K562 (cell line): ENCODE results near the gene ZBTB25. TPM values are rescaled to one million over a fixed set of nuclear protein-coding genes. Genes with fewer than 3 reads are reported as not detected.

Experiments
- ATF7 ChIP-seq: fragments of 450-650 bp; IDR thresholded peaks from 2 replicates; pipeline ENCODE4 v1.7.1; 2014; ENCODE audit warnings: mild to moderate bottlenecking, moderate library complexity
- CHD2 ChIP-seq: IDR thresholded peaks from 2 replicates; pipeline ENCODE4 v1.6.1; 2011; ENCODE audit warnings: low read depth, low read length
- CREBBP ChIP-seq: IDR thresholded peaks from one replicate; pipeline ENCODE4 v1.6.1; 2012; ENCODE audit warnings: low read depth, mild to moderate bottlenecking, control low read depth, inconsistent platforms, low read length
- DACH1 ChIP-seq: fragments of 450-650 bp; IDR thresholded peaks from 2 replicates; pipeline ENCODE4 v1.6.1; 2018; ENCODE audit not compliant: partially characterized antibody
- EP400 ChIP-seq: fragments of 450-650 bp; IDR thresholded peaks from 2 replicates; pipeline ENCODE4 v1.6.1; 2017; ENCODE audit warnings: antibody characterized with exemption, mild to moderate bottlenecking, moderate library complexity
- HDAC3 ChIP-seq: fragments of 450-650 bp; IDR thresholded peaks from 2 replicates; pipeline ENCODE4 v1.6.1; 2018; ENCODE audit warnings: borderline replicate concordance, mild to moderate bottlenecking, moderate library complexity; ENCODE audit not compliant: partially characterized antibody
- HNRNPL ChIP-seq: fragments of 200-400 bp; formaldehyde crosslinking; IDR thresholded peaks from 2 replicates; pipeline ENCODE4 v1.6.1; 2017; ENCODE audit warnings: low read depth, mild to moderate bottlenecking, low read length
- MIER1 ChIP-seq: fragments of 450-650 bp; IDR thresholded peaks from 2 replicates; pipeline ENCODE4 v1.6.1; 2016; ENCODE audit warnings: antibody characterized with exemption, mild to moderate bottlenecking, low read depth
- YBX1 ChIP-seq: fragments of 450-650 bp; IDR thresholded peaks from 2 replicates; pipeline ENCODE4 v1.7.1; 2016; ENCODE audit warnings: mild to moderate bottlenecking
- ZNF764 ChIP-seq: fragments of 250-450 bp; sonication (Bioruptor Pico); IDR thresholded peaks from 2 replicates; pipeline ENCODE4 v1.4.0; 2020; ENCODE audit warnings: low read depth, mild to moderate bottlenecking, moderate library complexity
- polyA plus RNA-seq, 8 experiments: library from polyadenylated mRNA; depleted of rRNA in 4 of 8; stranded (reverse) in 5 of 8; unstranded in 3 of 8; fragments of >200 nt; fragmentation: Nextera tagmentation in 2 of 8; fragmentation: Illumina TruSeq in 1 of 8; extraction: Ambion mirVana in 2 of 8; extraction: Trizol in 1 of 8; gene quantifications; 2 replicates each; pipeline versions ENCODE4 v1.2.1 to v1.2.3, GENCODE V29; 2011 to 2014; ENCODE audit warnings: inconsistent platforms in 1 of 8, missing spikeins in 1 of 8
- total RNA-seq, 7 experiments: library from RNA; depleted of rRNA in 6 of 7; stranded (reverse); fragments of >200 nt in 6 of 7; fragmentation: Illumina TruSeq in 2 of 7; extraction: Trizol in 2 of 7; gene quantifications; 2 replicates each; pipeline versions ENCODE4 v1.2.1 to v1.2.3, GENCODE V29; 2011 to 2021; ENCODE audit warnings: low replicate concordance in 1 of 7
- TF ChIP-seq, protein P1 (sequence below): IDR thresholded peaks from 3 replicates; pipeline ENCODE4 v1.6.1; 2011; ENCODE audit warnings: borderline replicate concordance, mild to moderate bottlenecking, moderate library complexity; ENCODE audit not compliant: insufficient read length; ENCODE audit errors: extremely low read depth
- TF ChIP-seq, protein P2 (sequence below): fragments of 200-600 bp; sonication (generic); IDR thresholded peaks from one replicate; pipeline ENCODE4 v1.6.1; 2012; ENCODE audit warnings: mild to moderate bottlenecking, low read depth, low read length, inconsistent platforms
- TF ChIP-seq, protein P3 (sequence below): IDR thresholded peaks from 2 replicates; pipeline ENCODE4 v1.6.1; 2016; ENCODE audit warnings: missing genetic modification characterization, missing compliant biosample characterization

The ZBTB25 gene
- total and polyA plus RNA-seq, 9 of the 15 experiments (the other 6 are each of a cell fraction or from before 2014, with no cell fraction given) = 0.61 to 3.9 (median 2.3) TPM

DNA sequence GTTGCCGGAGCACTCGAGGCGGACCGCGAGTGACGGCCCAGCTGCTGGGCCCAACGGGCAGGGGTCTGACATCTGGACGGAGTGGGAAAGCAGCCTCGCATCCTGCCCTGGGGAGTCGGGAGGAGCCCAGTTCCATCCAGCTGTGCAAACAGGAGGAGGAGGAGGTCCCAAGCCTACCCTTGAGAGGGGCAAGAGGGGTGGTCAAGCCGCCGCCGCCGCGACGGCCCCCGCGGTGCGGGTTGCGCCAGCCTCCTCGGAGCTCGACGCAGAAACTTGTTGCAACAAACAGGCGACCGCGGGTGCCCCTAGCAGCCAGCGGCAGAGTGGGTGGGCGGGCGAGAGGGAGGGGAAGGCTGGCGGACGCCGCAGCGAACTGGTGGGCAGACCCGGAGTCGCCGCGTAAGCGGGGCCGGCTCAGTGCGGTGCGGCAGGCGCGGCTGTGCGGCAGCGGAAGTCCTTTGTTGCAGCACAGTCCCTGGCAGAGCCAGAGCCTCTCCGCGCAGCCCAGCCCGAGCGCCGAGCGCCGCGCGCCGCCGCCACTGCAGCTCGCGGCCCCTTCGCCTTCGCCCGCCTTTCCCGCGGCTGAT is 765 bp upstream of the ZBTB25 start, which contains the start of gene ZBTB1 (continued):
- TF ChIP-seq, protein P1, sequence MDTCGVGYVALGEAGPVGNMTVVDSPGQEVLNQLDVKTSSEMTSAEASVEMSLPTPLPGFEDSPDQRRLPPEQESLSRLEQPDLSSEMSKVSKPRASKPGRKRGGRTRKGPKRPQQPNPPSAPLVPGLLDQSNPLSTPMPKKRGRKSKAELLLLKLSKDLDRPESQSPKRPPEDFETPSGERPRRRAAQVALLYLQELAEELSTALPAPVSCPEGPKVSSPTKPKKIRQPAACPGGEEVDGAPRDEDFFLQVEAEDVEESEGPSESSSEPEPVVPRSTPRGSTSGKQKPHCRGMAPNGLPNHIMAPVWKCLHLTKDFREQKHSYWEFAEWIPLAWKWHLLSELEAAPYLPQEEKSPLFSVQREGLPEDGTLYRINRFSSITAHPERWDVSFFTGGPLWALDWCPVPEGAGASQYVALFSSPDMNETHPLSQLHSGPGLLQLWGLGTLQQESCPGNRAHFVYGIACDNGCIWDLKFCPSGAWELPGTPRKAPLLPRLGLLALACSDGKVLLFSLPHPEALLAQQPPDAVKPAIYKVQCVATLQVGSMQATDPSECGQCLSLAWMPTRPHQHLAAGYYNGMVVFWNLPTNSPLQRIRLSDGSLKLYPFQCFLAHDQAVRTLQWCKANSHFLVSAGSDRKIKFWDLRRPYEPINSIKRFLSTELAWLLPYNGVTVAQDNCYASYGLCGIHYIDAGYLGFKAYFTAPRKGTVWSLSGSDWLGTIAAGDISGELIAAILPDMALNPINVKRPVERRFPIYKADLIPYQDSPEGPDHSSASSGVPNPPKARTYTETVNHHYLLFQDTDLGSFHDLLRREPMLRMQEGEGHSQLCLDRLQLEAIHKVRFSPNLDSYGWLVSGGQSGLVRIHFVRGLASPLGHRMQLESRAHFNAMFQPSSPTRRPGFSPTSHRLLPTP = no peak
- no peak for TF ChIP-seq HDAC3
- TF ChIP-seq, protein P2, sequence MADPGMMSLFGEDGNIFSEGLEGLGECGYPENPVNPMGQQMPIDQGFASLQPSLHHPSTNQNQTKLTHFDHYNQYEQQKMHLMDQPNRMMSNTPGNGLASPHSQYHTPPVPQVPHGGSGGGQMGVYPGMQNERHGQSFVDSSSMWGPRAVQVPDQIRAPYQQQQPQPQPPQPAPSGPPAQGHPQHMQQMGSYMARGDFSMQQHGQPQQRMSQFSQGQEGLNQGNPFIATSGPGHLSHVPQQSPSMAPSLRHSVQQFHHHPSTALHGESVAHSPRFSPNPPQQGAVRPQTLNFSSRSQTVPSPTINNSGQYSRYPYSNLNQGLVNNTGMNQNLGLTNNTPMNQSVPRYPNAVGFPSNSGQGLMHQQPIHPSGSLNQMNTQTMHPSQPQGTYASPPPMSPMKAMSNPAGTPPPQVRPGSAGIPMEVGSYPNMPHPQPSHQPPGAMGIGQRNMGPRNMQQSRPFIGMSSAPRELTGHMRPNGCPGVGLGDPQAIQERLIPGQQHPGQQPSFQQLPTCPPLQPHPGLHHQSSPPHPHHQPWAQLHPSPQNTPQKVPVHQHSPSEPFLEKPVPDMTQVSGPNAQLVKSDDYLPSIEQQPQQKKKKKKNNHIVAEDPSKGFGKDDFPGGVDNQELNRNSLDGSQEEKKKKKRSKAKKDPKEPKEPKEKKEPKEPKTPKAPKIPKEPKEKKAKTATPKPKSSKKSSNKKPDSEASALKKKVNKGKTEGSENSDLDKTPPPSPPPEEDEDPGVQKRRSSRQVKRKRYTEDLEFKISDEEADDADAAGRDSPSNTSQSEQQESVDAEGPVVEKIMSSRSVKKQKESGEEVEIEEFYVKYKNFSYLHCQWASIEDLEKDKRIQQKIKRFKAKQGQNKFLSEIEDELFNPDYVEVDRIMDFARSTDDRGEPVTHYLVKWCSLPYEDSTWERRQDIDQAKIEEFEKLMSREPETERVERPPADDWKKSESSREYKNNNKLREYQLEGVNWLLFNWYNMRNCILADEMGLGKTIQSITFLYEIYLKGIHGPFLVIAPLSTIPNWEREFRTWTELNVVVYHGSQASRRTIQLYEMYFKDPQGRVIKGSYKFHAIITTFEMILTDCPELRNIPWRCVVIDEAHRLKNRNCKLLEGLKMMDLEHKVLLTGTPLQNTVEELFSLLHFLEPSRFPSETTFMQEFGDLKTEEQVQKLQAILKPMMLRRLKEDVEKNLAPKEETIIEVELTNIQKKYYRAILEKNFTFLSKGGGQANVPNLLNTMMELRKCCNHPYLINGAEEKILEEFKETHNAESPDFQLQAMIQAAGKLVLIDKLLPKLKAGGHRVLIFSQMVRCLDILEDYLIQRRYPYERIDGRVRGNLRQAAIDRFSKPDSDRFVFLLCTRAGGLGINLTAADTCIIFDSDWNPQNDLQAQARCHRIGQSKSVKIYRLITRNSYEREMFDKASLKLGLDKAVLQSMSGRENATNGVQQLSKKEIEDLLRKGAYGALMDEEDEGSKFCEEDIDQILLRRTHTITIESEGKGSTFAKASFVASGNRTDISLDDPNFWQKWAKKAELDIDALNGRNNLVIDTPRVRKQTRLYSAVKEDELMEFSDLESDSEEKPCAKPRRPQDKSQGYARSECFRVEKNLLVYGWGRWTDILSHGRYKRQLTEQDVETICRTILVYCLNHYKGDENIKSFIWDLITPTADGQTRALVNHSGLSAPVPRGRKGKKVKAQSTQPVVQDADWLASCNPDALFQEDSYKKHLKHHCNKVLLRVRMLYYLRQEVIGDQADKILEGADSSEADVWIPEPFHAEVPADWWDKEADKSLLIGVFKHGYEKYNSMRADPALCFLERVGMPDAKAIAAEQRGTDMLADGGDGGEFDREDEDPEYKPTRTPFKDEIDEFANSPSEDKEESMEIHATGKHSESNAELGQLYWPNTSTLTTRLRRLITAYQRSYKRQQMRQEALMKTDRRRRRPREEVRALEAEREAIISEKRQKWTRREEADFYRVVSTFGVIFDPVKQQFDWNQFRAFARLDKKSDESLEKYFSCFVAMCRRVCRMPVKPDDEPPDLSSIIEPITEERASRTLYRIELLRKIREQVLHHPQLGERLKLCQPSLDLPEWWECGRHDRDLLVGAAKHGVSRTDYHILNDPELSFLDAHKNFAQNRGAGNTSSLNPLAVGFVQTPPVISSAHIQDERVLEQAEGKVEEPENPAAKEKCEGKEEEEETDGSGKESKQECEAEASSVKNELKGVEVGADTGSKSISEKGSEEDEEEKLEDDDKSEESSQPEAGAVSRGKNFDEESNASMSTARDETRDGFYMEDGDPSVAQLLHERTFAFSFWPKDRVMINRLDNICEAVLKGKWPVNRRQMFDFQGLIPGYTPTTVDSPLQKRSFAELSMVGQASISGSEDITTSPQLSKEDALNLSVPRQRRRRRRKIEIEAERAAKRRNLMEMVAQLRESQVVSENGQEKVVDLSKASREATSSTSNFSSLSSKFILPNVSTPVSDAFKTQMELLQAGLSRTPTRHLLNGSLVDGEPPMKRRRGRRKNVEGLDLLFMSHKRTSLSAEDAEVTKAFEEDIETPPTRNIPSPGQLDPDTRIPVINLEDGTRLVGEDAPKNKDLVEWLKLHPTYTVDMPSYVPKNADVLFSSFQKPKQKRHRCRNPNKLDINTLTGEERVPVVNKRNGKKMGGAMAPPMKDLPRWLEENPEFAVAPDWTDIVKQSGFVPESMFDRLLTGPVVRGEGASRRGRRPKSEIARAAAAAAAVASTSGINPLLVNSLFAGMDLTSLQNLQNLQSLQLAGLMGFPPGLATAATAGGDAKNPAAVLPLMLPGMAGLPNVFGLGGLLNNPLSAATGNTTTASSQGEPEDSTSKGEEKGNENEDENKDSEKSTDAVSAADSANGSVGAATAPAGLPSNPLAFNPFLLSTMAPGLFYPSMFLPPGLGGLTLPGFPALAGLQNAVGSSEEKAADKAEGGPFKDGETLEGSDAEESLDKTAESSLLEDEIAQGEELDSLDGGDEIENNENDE = no peak
- TF ChIP-seq YBX1 = no peak
- TF ChIP-seq DACH1 = peak; percentile 15
- no peak for TF ChIP-seq ZNF764
- TF ChIP-seq CREBBP = no peak
- TF ChIP-seq, protein P3, sequence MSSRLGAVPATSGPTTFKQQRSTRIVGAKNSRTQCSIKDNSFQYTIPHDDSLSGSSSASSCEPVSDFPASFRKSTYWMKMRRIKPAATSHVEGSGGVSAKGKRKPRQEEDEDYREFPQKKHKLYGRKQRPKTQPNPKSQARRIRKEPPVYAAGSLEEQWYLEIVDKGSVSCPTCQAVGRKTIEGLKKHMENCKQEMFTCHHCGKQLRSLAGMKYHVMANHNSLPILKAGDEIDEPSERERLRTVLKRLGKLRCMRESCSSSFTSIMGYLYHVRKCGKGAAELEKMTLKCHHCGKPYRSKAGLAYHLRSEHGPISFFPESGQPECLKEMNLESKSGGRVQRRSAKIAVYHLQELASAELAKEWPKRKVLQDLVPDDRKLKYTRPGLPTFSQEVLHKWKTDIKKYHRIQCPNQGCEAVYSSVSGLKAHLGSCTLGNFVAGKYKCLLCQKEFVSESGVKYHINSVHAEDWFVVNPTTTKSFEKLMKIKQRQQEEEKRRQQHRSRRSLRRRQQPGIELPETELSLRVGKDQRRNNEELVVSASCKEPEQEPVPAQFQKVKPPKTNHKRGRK (tag) = no peak
- no peak for TF ChIP-seq CHD2
- TF ChIP-seq ATF7 = peak; percentile 50
- TF ChIP-seq EP400 = 0 out of 2 replicates have a peak, but pooled peaks have one; percentile 33
- TF ChIP-seq HNRNPL = peak; percentile 83
- TF ChIP-seq MIER1 = no peak
